Fibroblast of skin of scalp (primary cell): ENCODE data around the gene ARHGEF28.

Experiments used
- DNase-seq: peaks from one replicate; pipeline ENCODE4 v3.0.0-alpha.2; 2013

Gene ARHGEF28

DNA sequence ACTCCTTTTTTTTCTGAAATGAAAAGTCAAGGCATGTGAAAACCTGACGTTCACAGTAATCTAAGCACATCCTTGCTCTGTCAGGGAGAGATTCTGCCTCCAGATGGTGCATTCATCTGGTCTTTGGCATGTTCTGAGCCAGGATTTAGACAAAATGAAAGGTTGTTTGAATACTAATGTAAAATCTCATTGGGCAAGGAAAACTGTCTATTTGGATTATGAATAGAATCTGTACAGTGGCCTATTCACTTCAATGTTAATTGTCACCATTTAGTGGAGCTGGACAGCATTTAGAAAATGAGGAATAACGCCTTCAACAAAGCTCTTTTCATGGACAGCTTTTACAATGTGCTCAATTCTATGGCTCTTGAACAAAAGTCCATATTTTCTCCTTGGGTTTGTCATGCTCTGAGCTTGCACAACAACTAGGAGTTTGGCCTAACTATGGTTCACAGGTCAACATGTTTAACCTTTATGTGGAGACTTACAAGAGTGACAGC is 28.9 kb downstream of the ARHGEF28 start:
- DNase-seq, result no peak

DNA sequence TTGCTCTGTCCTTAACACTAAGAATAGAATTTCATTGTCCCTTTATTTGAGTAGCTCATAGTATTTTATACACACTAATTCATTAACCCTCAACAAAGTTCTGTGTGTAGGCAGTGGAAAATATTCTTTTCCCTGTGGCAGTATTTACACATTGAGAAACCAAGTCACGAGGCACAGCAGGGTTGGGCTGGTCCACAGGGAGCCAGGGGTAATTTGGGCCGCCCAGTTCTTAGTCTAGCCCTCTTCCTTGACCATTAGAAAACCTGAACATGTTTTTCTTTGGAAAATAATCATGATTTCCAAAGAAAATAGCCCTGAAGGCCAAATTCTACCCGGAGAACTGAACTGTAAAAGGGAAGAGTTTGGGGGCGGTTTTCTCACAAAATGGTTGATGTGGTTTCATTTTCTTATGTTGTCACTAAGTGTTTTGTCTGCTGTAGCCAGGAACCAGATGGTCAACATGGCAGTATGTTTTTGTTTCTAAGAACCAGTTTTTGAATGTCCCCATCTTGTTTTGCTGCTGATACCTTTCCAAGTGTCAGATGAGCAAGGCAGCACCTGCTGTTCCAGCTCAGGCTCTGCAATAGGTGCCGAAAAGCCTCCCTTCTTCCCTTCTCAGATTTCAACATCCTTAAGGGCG is 29.6 kb downstream of the ARHGEF28 start:
- no peak for DNase-seq

DNA sequence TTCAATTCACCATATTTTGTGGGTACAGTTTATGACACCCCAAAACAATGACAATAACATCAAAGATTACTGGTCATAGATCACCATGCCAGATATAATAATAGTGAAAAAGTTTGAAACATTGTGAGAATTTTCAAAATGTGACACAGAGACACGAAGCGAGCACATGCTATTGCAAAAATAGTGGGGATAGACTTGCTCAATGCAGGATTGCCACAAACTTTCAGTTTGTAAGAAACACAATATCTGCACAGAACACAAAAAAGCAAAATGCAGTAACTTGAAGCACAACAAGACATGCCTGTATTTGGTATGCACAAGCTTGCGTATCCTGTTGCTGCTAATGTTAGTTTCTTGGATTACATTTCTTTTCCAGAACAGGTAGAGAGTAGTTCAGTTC is 35.8 kb downstream of the ARHGEF28 start:
- DNase-seq, result no peak

DNA sequence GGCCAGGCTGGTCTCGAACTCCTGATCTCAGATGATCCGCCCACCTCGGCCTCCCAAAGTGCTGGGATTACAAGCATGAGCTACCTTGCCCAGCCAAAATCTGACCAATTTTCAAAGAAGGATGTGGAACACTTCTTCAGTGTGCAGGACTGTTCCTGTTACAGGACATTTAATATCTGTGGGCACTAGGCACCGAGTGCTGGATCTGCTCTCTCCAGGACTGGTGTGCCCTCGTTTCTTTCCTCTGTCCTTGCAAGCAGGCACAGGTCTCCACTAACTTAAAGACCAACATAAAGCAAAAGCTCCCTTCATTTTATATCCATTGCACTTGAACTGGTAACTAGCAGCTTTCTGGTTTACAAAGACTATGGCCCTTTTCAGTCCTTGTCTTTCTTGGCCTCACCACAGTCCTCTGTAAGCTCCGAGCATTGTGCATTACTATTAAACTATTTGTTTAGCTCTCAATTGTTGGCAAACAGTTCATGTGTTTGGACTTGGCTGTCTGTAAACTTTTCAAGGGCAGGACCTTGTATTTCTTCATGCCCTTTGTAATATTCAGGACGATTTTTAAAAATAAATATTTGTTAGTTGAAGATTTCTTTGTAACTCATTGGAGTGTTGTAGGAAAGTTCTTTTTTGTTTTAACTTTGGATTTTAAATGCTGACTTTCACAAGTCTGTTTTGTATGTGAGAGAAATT is 37.3 kb downstream of the ARHGEF28 start:
- DNase-seq, result no peak

DNA sequence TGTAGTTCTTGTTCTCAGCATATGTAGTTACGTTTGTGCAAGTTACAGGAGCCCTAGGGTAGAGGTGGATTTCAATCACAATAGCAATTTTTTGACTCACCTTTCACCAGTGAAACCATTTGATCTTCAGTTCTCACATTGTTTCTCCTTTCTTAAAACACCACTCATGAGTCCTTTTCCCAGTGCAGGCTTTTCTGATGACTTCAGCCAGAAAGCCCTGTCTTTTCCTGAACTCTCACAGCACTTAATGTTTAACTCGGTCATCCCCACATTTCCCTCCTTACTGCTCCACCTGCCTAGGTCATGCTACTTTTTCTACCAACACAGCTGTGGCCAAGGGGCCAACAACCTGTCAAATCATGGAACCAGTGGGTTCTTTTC is 37.9 kb downstream of the ARHGEF28 start:
- DNase-seq, result no peak

DNA sequence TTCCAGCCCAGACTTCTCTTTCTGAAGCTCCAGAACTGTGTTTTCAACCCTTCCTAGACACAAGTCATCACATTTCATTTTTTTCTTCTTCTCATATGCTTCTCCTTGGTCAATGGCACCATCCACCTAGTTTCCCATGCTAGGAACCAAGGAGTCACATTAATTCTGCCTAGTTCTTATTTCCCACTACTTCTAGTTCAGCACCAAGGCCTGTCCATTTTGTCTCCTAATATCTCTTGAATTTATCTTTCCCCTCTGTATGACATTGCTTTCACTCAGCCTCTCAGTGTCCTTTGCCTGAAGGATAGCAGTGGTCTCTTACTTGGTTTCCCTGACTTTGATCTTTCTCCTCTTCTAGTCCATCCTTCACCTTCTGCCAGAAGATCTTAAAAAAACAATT is 38.8 kb downstream of the ARHGEF28 start:
- DNase-seq, result no peak

DNA sequence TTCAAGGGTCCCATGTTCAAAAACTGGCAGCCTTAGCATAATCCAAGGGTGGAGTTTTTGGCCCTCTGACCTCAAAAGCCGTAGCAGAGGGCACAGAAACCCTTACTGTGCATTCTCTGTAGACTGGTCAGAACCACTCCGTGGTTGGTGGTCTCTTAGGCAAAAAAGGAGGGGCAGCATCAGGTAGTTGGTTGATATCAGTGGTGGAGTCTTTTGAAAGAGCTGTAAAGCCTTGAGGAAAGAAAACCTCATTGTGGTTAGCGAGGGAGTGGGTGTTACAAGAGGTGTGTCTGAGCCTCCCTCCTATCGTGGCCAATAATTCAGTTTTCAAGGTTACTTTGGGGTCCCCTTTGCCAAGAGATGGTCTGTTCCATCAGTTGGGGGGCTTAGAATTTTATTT is 40.9 kb downstream of the ARHGEF28 start:
- no peak for DNase-seq

DNA sequence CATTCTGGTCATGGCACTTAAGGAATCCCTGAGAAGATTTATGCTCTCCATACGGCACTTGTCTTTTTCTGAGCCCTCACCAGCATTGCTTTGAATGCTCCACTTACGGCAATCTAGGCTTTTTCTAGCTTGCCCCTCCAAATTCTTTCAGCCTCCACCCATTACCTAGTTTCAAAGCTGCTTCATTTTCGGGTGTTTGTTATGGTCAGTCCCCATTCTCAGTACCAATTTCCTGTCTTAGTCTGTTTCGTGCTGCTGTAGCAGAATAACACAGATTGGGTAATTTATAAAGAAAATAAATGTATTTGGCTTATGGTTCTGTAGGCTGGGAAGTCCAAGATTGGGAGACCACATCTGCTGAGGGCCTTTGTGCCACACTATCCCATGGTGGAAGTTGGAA is 42.0 kb downstream of the ARHGEF28 start:
- no peak for DNase-seq

DNA sequence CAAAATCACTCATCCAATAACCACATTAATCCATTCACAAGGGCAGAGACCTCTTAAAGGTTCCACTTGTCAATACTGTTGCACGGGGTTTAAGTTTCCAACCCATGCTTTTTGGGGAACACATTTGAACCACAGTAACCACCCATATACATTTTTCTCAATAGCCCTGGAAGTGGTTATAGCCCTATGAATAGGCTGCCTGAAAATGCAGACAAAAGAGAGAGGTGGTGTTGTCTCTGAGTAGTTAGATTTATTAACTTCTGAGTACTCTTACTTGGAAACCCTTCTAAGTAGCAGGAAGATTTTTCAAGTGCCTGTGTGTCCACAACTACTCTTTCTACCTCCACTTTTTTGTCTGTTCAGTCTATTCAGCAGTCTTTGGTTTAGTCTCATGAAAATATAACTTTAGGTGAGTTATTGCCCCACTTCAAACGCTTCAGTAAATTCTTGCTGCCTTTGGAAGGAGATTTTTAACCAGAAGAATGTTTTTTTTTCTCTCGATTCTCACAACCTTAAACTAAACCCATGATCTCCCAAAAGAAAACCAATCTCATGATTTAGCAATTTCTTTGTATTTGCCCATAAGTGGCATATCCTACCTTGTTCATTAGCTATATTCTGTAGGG is 42.6 kb downstream of the ARHGEF28 start:
- no peak for DNase-seq

DNA sequence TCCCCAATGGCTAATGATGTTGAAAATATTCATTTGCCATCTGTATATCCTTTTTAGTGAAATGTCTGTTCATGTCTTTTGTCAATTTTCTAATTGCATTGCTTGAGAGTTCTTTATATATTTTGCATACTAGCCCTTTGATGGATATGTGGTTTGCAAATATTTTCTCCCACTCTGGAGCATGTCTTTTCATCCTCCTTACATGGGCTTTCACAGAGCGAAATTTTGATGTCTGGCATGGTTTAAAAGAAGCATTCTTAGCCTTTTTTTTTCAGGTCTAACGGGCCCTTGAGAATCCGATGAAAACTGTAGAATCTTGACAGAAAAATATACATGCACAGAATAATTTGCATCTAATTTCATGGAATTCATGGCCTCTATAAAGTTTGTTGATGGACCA is 44.7 kb downstream of the ARHGEF28 start:
- no peak for DNase-seq

DNA sequence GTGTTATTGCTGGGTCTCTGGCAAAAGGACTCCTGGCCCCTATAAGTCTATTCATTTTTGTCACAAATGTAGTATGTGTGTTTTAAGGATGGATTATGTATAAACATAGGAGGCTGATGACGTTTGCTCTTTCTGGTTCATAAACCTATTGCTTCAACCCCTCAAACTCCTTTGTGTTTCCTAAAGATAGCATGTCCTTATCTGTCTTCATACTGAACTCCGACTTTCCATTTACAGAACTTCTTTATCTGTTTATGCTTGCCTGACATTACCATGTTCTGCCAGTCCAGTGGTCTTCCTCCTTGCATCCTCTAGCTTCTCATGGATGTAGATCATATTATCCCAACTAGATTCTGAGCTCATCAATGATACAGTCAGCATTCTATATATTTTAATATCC is 46.1 kb downstream of the ARHGEF28 start:
- DNase-seq, result no peak

DNA sequence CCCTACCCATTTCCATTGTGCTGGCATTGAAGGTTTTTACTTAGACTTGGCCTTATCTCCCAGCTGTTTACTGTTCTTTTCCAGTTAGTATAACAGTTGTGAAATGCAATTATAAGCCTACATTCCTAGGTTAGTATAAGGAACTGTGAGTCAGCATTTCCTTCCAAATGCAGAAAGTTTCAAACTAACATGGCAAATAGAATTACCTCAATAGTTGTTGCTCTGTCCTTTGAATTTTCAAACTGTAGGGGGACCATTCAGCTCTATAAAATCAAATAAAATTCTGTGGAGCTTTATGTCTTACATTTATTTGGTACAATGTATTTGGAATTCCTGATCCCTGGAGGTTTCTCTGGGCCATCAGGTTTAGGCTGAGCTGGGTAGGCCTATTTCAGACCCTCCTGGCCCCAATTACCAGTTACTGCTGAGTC is 47.2 kb downstream of the ARHGEF28 start:
- peak; percentile 77 for DNase-seq

DNA sequence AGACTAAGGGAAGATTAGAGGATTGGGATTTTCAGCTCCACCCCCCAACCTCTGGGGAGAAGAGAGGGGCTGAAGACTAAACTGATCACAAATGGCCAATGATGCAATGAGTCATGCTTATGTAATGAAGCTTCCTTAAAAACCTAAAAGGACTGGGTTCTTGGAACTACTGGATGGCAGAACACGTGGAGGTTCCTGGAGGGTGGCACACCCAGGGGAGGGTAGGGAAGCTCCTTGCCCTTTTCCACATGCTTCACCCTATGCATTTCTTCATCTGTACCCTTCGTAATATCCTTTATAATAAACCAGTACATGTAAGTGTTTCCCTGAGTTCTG is 48.6 kb downstream of the ARHGEF28 start:
- peak; percentile 11 for DNase-seq

DNA sequence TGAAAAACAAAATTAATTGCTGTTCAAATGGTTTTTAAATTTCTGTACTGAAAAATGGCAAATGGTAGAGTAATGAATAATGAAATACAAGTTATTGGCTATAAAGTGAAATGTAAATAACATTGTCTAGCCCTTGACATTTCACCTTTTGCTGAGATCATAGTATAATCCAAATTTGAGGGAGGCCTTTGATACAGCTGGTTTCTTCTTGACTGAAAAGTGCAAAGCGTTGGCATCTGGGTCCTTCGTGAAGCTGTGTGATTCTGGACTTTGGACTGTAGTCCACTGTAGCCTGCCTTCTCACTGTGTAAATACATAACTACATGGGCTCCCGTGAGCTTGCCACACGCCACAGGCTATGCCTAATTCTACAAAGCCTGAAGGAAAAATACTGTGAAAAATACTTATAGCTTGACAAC is 52.3 kb downstream of the ARHGEF28 start:
- DNase-seq, result no peak

DNA sequence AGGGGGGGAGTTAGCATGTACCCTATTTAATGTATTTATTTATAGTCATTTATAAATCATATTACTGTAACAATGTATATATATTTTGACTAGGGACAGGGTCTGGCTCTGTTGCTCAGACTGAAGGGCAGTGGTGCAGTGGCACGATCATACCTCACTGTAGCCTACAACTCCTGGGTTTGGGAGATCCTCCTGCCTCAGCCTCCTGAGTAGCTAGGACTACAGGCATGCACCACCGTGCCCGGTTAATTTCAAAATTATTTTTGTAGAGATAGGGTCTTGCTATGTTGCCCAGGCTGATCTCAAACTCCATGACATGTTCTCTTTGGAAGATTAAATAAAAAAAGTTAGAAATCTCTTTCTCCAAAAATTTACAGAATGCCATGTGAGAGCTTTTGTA is 52.8 kb downstream of the ARHGEF28 start:
- no peak for DNase-seq

DNA sequence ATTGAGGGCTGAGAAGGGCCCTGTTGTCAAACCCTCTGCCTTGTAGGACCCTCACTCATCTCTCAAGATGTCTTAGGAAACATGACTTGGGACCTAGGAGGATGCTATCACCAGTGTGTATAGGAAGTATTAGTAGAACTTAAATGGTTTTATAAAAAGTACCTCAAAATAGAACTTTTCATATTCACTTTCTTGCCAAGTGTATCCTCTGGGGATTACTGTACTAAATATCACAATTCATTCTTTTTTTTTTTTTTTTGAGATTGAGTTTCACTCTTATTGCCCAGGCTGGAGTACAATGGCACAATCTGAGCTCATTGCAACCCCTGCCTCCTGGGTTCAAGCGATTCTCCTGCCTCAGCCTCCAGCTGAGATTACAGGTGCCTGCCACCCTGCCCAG is 56.2 kb downstream of the ARHGEF28 start:
- peak; percentile 29 for DNase-seq

DNA sequence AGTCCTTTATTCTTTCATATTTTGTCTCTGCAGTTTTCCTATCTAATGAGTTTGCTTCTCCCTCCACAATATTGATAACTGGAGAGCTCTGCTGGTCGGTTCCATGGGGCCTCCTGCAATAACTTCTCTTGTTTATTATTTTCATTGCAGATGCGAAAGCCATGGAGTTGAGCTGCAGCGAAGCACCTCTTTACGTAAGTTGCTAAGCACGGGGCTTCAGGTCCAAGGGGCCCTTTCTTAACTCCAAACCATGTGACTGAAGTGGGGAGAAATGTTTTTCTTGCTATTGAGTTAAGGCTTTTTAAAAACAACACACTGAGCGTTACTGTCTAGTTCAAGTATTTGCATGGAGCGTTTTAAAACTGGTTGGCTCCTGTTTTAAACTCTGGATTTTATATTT is 58.7 kb downstream of the ARHGEF28 start:
- DNase-seq, result no peak

DNA sequence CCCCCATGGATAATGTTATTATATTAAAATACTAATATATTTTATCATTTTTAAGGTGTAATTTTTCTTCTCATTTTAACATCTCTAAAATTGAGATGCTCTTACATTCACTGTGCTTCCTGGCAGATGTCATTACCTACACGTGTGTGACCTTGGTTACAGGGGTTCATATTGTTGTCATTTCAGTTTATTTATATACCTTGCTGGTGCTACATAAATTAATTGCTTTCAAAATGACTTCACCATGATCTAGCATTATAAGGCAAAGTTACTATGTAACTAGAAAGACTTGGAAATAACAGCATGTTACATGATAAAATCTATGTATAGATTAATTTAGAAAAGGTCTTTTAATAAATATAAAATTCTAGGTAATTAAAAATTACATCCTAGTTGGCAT is 60.9 kb downstream of the ARHGEF28 start:
- no peak for DNase-seq

DNA sequence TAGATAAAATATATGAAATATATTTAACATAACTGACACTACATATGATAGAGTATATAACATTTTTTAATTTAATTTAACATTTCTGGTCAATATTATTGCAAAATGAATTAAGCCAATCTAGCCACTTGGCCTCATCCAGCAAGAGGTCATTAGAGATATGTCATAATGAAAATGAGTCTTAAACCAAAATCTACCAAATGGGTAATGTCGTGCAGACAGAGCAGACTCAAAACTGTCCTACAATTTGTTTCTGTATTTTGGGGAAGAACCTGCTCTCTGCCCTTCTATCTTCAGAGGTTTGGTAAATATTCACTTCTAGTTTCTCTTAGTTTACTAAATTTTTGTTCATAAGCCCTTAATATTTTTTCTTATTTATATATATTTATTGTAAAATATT is 61.4 kb downstream of the ARHGEF28 start:
- no peak for DNase-seq

DNA sequence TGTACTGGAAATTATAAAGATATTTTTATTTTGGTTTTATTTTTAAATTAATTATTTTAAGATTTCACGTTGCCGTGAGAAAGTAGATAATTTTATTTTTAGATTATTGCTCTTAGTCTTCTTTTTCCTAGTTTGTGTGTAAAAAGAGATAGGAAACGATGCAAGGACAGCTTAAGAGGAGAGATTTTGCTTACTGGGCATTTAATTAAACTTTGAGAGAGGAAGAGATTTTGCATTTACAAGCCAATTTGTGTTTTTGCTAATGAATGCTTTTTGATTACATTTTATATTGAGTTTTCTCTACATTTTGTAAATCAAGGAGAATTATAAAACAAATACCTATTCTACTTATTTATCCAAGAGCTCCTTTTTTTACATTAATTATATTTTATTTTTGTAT is 64.0 kb downstream of the ARHGEF28 start:
- no peak for DNase-seq

DNA sequence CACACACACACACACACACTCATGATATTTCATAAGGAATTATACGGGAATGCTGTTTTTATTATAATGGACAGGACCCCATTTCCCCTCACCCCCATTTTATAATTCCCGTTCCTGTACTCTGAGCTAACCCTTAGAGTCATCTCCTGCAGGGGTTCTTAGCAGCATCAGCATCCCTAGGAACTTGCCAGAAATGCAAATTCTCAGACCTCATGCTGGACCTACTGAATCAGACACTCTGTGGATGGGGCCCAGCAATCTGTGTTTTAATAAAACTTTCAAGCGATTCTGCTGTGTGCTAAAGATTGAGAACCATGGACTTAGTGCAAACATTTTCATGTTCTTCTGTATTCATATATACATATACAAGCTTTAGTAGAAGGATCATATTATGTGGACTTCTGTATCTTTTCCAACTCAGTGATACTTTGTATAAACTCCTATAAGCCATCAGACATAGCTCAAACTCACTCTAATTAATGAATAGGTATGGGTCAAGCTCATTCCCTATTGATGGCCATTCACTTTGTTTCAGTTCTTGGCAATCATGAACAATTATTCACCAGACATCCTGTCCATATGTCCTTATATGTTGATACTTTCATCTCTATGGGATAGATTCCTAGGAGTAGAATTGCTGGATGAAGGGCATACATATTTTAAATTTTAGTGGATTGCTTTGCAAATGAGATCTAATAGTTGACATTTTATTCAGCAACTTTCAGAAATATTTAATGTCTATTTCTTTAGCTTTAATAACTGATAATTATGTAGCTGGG is 65.5 kb downstream of the ARHGEF28 start:
- peak; percentile 29 for DNase-seq

DNA sequence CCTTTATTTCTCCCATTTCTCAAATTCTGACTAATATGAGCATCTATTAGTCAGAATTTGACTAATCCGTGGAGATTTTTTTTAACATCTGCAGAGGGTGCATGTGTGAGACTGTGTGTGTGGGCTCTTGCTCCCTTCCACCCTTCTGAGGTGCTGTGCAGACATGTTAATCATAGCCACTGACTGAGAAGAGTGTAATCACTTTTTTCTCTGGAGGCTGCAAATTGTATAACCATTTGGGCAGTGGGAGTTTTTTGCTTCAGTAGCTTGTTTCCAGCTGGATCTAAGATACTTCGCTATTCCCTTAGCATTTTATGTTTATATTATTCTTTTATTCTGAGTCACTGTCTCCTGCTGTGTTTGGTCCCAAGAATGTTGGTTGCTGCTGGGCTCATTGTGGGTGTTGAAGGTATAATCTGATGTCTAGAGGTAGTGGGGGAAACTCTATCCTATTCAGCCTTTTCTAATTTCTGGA is 66.2 kb downstream of the ARHGEF28 start:
- DNase-seq, result peak; percentile 92

DNA sequence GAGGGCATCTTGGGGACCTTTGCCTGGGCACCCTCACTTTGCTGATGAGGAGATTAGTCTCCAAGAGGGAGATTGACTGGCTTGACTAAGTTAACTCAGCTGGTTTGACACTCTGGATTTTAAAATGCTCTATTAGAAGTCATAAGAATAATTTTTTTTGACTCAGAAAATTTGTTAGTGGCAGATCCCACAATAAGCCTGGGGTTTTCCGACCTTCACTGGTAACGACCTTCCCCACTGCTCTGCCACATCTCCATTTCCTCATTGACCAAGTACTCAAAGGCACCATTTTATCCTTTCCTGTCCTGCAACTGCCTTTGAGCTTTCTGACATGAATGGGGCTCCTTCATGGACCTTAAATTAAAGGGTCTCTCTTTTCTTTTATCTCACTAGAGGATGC is 67.0 kb downstream of the ARHGEF28 start:
- no peak for DNase-seq
